T-helper 1 cell treated with Interleukin-12 subunit alpha and Interleukin-12 subunit beta and Interleukin-4 antibody, amounts not matched to agents 30 μg/mL and 1 μg/mL, for 36 hours (primary cell): ENCODE data around the gene CFAP410.
A peak's percentile ranks its signal among the peaks of the same experiment; 100 is the strongest.

ENCODE experiments used
- H3K27ac Mint-ChIP-seq: one replicate; pipeline ENCODE4 v1.8.0; 2021; ENCODE audit warnings: mild to moderate bottlenecking, mixed read lengths
- H3K27me3 Mint-ChIP-seq: one replicate; pipeline ENCODE4 v1.8.0; 2021; ENCODE audit warnings: low read depth, mixed read lengths
- H3K36me3 Mint-ChIP-seq: one replicate; pipeline ENCODE4 v1.8.0; 2021; ENCODE audit warnings: low read depth, mixed read lengths
- H3K4me1 Mint-ChIP-seq: one replicate; pipeline ENCODE4 v1.8.0; 2021; ENCODE audit warnings: low read depth, mixed read lengths
- H3K4me3 Mint-ChIP-seq: one replicate; pipeline ENCODE4 v1.8.0; 2021; ENCODE audit warnings: mild to moderate bottlenecking, moderate library complexity, mixed read lengths
- H3K9me3 Mint-ChIP-seq: one replicate; pipeline ENCODE4 v1.8.0; 2021; ENCODE audit warnings: mixed read lengths

Gene CFAP410

DNA sequence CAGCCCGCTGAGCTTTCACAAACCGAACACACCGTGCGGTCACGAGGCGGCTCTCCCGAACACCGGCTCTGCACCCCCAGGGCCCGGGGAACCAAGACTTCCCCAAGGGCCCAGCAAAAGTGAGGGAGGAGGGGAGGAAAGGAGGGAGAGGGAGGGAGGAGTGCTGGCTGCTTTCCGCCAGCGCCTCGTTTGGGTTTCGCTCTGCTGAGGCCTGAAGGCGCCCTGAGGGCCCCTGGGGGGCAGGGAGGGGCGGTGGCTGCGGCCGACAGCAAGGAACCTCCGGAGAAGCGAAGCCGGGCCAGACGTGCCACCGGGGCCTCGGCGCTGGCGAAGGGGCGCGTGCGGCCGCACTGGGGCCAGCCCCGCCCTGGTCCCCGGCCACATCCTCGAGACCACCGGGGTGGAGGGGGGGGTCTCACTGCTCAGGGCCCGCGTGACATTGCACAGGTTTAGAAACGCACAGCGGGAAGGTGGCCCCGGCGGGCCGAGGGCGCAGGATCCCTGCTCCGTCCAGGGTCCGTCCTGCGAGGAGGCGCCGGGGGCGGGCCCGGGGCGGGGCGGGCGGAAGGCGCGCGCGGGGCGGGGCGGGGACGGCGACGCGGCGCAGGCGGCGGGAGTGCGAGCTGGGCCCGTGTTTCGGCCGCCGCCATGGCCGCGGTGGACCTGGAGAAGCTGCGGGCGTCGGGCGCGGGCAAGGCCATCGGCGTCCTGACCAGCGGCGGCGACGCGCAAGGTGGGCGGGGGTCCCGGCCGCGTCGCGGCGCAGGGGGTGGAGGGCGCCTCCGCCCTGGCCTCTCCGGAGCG is 39.5 kb downstream of the CFAP410 start, which contains the start of gene PFKL:
Gene PFKL, plus strand, starts transcription at position 596 of the 804 bp plus-strand sequence. Its CDS starts 53 bp downstream, at position 649.
- H3K4me3 Mint-ChIP-seq: peak within 1 kb of the TSS; percentile 83
- H3K4me1 Mint-ChIP-seq: peaks cover 39% of the 10 kb centered on the region
- peaks cover 3% of the 10 kb centered on the region for H3K36me3 Mint-ChIP-seq
- H3K27ac Mint-ChIP-seq: peak within 1 kb of the TSS; percentile 91
- no peaks in the 10 kb centered on the region for H3K9me3 Mint-ChIP-seq
- no peaks in the 10 kb centered on the region for H3K27me3 Mint-ChIP-seq

- Mint-ChIP-seq H3K4me1 (peaks cover 39% of the 10 kb centered on the region), H3K36me3 (peaks cover 2% of the 10 kb centered on the region), H3K4me3 (peak overlapping the region; percentile 83), H3K9me3 (no peaks in the 10 kb centered on the region), H3K27me3 (no peaks in the 10 kb centered on the region), H3K27ac (peak overlapping the region; percentile 91)
Measured at GRCh38 chr21:44299085-44299457, 40.1 kb downstream of the CFAP410 start.

DNA sequence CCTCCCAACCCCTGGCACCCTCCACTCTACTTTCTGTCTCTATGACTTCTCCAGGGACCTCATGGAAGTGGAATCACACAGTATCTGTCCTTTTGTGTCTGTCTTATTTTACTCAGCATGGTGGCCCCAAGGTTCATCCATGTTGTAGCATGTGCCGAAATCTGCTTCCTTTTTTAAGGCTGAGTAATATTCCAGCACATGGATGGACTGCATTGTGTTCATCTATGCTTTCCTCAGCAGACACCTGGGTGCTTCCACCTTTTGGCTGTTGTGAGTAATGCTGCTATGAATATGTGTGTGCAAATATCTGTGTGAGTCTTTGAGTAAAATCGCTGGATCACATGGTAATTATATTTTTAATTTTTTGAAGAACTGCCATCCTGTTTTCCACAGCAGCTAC is 40.9 kb downstream of the CFAP410 start:
- peaks cover 2% of the 10 kb centered on the region for H3K36me3 Mint-ChIP-seq
- H3K27me3 Mint-ChIP-seq: no peaks in the 10 kb centered on the region
- H3K4me3 Mint-ChIP-seq: peak overlapping the region; percentile 40
- peak overlapping the region; percentile 63 for H3K27ac Mint-ChIP-seq
- peaks cover 33% of the 10 kb centered on the region for H3K4me1 Mint-ChIP-seq
- H3K9me3 Mint-ChIP-seq: no peaks in the 10 kb centered on the region

DNA sequence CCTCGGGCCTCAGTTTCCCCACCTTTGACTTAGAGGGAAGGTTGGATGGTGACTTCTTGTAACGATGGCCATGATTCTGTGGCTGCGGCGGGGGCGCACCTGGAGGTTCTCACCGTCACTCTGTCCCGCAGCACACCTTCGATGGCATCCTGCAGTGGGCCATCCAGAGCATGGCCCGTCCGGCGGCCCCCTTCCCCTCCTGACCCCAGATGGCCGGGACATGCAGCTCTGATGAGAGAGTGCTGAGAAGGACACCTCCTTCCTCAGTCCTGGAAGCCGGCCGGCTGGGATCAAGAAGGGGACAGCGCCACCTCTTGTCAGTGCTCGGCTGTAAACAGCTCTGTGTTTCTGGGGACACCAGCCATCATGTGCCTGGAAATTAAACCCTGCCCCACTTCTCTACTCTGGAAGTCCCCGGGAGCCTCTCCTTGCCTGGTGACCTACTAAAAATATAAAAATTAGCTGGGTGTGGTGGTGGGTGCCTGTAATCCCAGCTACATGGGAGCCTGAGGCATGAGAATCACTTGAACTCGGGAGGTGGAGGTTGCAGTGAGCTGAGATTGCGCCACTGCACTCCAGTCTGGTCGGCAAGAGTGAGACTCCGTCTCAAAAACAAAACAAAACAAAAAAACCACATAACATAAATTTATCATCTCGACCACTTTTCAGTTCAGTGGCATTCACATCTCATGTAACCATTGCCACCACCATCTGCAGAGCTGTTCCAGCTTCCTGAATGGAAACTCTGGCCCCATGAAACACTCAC is 41.5 kb downstream of the CFAP410 start:
- Mint-ChIP-seq H3K9me3 (no peaks in the 10 kb centered on the region), H3K27ac (peak overlapping the region; percentile 63), H3K4me3 (peak overlapping the region; percentile 40), H3K4me1 (peaks cover 32% of the 10 kb centered on the region), H3K36me3 (peaks cover 2% of the 10 kb centered on the region), H3K27me3 (no peaks in the 10 kb centered on the region)

DNA sequence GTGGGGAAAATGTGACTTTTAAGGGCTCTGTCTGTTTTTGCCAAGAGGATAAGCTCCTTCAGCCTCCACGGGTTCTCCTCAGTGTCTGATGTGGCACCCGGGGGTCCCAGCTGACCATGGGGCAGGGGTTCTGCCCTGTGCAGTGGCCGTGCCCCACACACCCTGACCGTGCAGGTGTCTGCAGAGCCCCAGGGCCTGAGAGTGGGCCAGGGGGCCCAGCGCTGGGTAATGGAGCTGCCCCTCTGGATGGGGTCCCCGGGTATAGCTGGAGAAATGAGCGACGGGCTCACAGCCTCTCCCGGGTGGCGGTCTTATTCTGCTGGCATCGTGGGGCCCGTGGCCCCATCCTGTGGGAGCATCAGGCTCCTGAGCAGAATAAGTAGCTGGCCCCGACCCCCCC is 42.3 kb downstream of the CFAP410 start:
- H3K9me3 Mint-ChIP-seq: no peaks in the 10 kb centered on the region
- no peaks in the 10 kb centered on the region for H3K27me3 Mint-ChIP-seq
- no peak overlapping the region for H3K4me3 Mint-ChIP-seq
- H3K4me1 Mint-ChIP-seq: peaks cover 26% of the 10 kb centered on the region
- no peak overlapping the region for H3K27ac Mint-ChIP-seq
- H3K36me3 Mint-ChIP-seq: peaks cover 2% of the 10 kb centered on the region

GRCh38 chr21:44296103-44296519 is 43.1 kb downstream of the CFAP410 start:
- H3K4me1 Mint-ChIP-seq: peaks cover 23% of the 10 kb centered on the region
- no peak overlapping the region for H3K27ac Mint-ChIP-seq
- no peaks in the 10 kb centered on the region for H3K9me3 Mint-ChIP-seq
- H3K36me3 Mint-ChIP-seq: peaks cover 2% of the 10 kb centered on the region
- H3K4me3 Mint-ChIP-seq: no peak overlapping the region
- no peaks in the 10 kb centered on the region for H3K27me3 Mint-ChIP-seq

DNA sequence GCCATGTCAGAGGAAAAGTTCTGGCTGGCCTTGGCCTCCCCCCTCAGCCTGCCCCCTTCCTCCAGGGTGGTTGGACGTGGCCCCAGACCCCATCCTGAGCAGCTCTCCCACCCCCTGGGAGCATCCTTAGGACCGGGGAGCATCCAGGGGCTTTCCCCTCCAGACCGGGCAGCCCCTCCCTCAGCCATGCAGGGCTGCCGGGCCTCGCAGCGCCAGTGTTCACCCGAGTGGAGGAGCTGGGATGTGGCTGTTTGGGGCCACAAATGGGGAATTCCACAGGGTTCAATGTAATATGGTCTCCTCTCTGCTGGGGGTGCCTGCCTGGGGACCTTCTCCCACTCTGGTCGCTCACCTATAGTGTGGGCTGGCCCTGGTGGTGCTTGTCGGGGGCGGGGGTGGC is 43.5 kb downstream of the CFAP410 start:
- Mint-ChIP-seq H3K4me3 (peak overlapping the region; percentile 34), H3K36me3 (no peaks in the 10 kb centered on the region), H3K9me3 (no peaks in the 10 kb centered on the region), H3K4me1 (peaks cover 20% of the 10 kb centered on the region), H3K27me3 (no peaks in the 10 kb centered on the region), H3K27ac (peak overlapping the region; percentile 15)

DNA sequence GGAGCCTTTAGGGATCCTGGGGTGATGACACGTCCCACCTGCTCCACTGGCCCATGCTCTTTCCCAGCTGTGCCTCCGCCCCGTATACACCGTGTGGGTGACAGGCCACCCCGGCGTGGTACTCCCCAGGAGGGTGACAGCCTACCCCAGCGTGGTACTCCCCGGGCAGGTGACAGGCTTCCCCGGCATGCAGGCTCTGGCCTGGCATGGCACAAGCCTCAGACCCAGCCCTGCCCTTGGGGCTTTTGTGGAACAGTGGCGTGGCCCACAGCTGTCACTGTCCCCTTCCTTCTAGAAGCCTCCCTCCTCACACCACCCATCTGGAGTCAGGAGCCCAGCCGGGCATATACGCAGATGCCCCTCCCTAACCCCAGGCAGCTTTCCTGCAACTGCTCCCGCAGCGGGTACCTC is 44.0 kb downstream of the CFAP410 start:
- Mint-ChIP-seq H3K9me3 (no peaks in the 10 kb centered on the region), H3K27me3 (no peaks in the 10 kb centered on the region), H3K4me1 (peaks cover 20% of the 10 kb centered on the region), H3K4me3 (peak overlapping the region; percentile 34), H3K27ac (peak overlapping the region; percentile 15), H3K36me3 (no peaks in the 10 kb centered on the region)

DNA sequence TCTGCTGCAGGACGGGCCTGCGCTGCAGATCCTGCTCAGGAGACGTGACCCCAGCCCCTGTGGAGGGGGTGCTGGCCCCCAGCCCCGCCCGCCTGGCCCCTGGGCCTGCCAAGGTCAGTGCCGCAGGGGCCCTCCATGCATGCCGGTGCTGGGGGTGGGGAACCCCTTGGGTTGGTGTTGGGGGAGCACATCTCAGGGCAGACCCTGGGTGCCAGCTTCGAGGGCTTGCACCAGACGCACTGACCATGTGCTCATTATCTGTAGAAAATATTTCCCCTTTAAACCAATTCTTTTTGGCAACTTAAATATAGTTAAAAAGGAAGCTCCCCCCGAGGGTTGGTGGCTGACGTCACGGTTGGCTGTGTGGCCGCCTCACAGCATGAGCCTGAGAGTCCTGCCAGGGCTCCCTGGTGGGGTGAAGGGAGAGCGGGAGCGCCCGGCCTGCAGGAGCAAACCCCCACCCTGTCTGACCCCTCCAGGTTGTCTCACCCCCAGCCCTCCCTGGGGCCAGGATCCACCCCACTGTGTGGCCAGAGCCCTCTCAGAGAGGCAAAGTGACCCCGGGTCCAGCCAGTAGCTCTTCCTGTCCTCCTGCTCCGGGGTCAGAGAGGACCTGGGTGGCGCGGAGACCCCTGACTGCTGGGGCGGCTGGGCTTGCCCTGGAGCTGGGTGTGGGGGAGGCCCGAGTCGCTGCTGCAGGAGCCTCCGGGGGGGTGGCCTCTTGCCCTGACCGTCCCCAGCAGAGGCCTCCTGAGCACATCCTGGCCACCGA is 44.6 kb downstream of the CFAP410 start:
- peaks cover 20% of the 10 kb centered on the region for H3K4me1 Mint-ChIP-seq
- H3K4me3 Mint-ChIP-seq: no peak overlapping the region
- H3K27me3 Mint-ChIP-seq: no peaks in the 10 kb centered on the region
- H3K36me3 Mint-ChIP-seq: no peaks in the 10 kb centered on the region
- H3K27ac Mint-ChIP-seq: no peak overlapping the region
- no peaks in the 10 kb centered on the region for H3K9me3 Mint-ChIP-seq

GRCh38 chr21:44293551-44294231 is 45.5 kb downstream of the CFAP410 start:
- no peaks in the 10 kb centered on the region for H3K36me3 Mint-ChIP-seq
- H3K9me3 Mint-ChIP-seq: no peaks in the 10 kb centered on the region
- peaks cover 15% of the 10 kb centered on the region for H3K4me1 Mint-ChIP-seq
- H3K27ac Mint-ChIP-seq: peak overlapping the region; percentile 41
- no peaks in the 10 kb centered on the region for H3K27me3 Mint-ChIP-seq
- H3K4me3 Mint-ChIP-seq: peak overlapping the region; percentile 37

DNA sequence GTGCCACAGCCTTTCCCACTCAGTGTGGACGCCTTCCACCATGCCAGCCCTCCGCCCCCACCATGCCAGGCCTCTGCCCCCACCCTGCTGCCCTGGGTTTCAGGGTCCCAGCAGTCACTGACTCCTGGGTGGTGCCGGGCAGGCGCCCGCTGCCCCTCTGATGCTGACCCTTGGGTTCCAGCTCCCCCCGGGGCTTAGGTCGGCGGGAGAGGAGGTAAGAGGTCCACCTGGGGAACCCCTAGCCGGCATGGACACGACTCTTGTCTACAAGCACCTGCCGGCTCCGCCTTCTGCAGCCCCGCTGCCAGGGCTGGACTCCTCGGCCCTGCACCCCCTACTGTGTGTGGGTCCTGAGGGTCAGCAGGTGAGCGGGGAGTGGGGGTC is 46.4 kb downstream of the CFAP410 start:
- H3K9me3 Mint-ChIP-seq: no peaks in the 10 kb centered on the region
- H3K36me3 Mint-ChIP-seq: no peaks in the 10 kb centered on the region
- no peak overlapping the region for H3K4me3 Mint-ChIP-seq
- H3K4me1 Mint-ChIP-seq: peaks cover 7% of the 10 kb centered on the region
- H3K27ac Mint-ChIP-seq: no peak overlapping the region
- no peaks in the 10 kb centered on the region for H3K27me3 Mint-ChIP-seq

- H3K4me3 Mint-ChIP-seq: no peak overlapping the region
- no peaks in the 10 kb centered on the region for H3K36me3 Mint-ChIP-seq
- H3K9me3 Mint-ChIP-seq: no peaks in the 10 kb centered on the region
- peaks cover 6% of the 10 kb centered on the region for H3K4me1 Mint-ChIP-seq
- H3K27me3 Mint-ChIP-seq: no peaks in the 10 kb centered on the region
- no peak overlapping the region for H3K27ac Mint-ChIP-seq
Measured at GRCh38 chr21:44291936-44292811, 47.0 kb downstream of the CFAP410 start.
